Neutrophil (primary cell): ENCODE results near the gene SLC39A3.

Experiments
- H3K27ac ChIP-seq: fragments of 200-600 bp; sonication (generic); 2 replicates; pipeline ENCODE4 v1.5.1; 2016; ENCODE audit warnings: mild to moderate bottlenecking, moderate library complexity
- H3K27me3 ChIP-seq: fragments of 200-600 bp; sonication (generic); 2 replicates; pipeline ENCODE4 v1.6.0; 2016; ENCODE audit warnings: mild to moderate bottlenecking
- H3K36me3 ChIP-seq: fragments of 200-600 bp; sonication (generic); 2 replicates; pipeline ENCODE4 v1.5.1; 2017
- H3K4me1 ChIP-seq, 2 experiments: fragments of 200-600 bp in 1 of 2; sonication (generic) in 1 of 2; 1 replicate in 1 of 2; 2 replicates in 1 of 2; pipeline versions ENCODE4 v1.5.1 to v1.6.1; 2013 to 2016; ENCODE audit warnings: low read depth in 1 of 2, low read length in 1 of 2, mild to moderate bottlenecking in 1 of 2, moderate library complexity in 1 of 2; ENCODE audit not compliant: control insufficient read depth in 1 of 2, insufficient read depth in 1 of 2
- H3K4me3 ChIP-seq, 2 experiments: fragments of 200-600 bp in 1 of 2; sonication (generic) in 1 of 2; 1 replicate in 1 of 2; 2 replicates in 1 of 2; pipeline ENCODE4 v1.5.1; 2013 to 2016; ENCODE audit warnings: low read depth in 1 of 2, low read length in 1 of 2, mild to moderate bottlenecking in 1 of 2, moderate library complexity in 1 of 2
- H3K9me3 ChIP-seq: fragments of 200-600 bp; sonication (generic); 2 replicates; pipeline ENCODE4 v1.5.1; 2016
- TF ChIP-seq, protein P1 (sequence below): fragments of 200-600 bp; sonication (generic); IDR thresholded peaks from 2 replicates; pipeline ENCODE4 v1.5.1; 2016; ENCODE audit warnings: antibody characterized with exemption

SLC39A3 gene

GRCh38 chr19:2722541-2723344 is 17.1 kb downstream of the SLC39A3 start:
- Histone ChIP-seq H3K4me1 (peaks cover 0 to 4% of the 10 kb centered on the region in 2 experiments), H3K9me3 (no peaks in the 10 kb centered on the region), H3K36me3 (no peaks in the 10 kb centered on the region), H3K4me3 (no peak overlapping the region), H3K27me3 (peaks cover 95% of the 10 kb centered on the region), H3K27ac (no peak overlapping the region)
- TF ChIP-seq, protein P1, sequence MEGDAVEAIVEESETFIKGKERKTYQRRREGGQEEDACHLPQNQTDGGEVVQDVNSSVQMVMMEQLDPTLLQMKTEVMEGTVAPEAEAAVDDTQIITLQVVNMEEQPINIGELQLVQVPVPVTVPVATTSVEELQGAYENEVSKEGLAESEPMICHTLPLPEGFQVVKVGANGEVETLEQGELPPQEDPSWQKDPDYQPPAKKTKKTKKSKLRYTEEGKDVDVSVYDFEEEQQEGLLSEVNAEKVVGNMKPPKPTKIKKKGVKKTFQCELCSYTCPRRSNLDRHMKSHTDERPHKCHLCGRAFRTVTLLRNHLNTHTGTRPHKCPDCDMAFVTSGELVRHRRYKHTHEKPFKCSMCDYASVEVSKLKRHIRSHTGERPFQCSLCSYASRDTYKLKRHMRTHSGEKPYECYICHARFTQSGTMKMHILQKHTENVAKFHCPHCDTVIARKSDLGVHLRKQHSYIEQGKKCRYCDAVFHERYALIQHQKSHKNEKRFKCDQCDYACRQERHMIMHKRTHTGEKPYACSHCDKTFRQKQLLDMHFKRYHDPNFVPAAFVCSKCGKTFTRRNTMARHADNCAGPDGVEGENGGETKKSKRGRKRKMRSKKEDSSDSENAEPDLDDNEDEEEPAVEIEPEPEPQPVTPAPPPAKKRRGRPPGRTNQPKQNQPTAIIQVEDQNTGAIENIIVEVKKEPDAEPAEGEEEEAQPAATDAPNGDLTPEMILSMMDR = no peak

- Histone ChIP-seq H3K27ac (no peak overlapping the region), H3K36me3 (no peaks in the 10 kb centered on the region), H3K9me3 (no peaks in the 10 kb centered on the region), H3K27me3 (peaks cover 95% of the 10 kb centered on the region), H3K4me3 (no peak overlapping the region), H3K4me1 (peaks cover 0 to 4% of the 10 kb centered on the region in 2 experiments)
- TF ChIP-seq, protein P1 = no peak
Observed at GRCh38 chr19:2721570-2722540, 18.0 kb downstream of the SLC39A3 start.

DNA sequence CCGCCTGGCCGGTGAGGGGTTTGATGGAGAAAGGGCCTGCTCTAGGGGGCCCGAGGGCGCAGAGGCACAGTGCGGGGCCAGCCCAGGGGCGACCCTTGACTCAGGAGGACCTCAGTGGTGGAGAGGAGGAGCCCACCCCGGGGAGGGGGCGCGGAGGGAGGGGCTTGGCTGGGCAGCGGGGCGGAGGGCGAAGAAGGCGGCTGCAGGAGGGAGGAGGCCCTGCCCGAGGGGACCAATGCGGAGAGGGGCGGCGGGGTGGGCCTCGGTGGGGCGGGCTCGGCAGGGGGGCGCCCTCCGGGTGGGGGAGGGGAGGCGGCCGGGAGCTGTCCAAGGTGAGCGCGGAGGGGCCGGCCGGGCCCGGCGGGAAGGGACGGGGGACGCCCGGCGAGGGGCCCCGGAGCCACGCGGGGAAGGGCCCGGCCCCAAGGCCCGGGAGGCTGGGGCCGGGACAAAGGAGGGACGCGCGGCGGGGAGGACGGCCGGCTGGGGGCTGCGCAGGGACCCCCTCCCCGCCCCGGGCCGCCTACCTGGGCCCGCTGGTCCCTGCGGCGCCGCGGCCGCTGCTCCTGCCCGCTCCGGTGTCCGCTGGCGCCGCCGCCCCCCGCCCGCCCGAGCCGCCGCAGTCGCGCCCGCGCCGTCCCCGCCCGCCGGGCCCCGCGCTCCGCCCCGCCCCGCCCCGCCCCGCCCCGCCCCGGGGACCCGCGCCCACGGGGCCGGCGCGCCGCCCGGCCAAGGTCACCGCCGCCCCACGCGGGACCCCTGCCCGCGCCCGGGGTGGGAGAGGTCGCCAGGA is 18.8 kb downstream of the SLC39A3 start, which contains the start of gene DIRAS1:
TSS of gene DIRAS1 (minus strand) at position 596 of the 793 bp plus-strand sequence. CDS start 3,566 bp downstream, outside the sequence.
- no peak within 1 kb of the TSS for H3K4me3 ChIP-seq
- TF ChIP-seq, protein P1 = no peak
- H3K36me3 ChIP-seq = no peaks in the 10 kb centered on the region
- no peaks in the 10 kb centered on the region for H3K9me3 ChIP-seq
- H3K4me1 ChIP-seq = peaks cover 0 to 4% of the 10 kb centered on the region in 2 experiments
- H3K27ac ChIP-seq = no peak within 1 kb of the TSS
- H3K27me3 ChIP-seq = peaks cover 88% of the 10 kb centered on the region

DNA sequence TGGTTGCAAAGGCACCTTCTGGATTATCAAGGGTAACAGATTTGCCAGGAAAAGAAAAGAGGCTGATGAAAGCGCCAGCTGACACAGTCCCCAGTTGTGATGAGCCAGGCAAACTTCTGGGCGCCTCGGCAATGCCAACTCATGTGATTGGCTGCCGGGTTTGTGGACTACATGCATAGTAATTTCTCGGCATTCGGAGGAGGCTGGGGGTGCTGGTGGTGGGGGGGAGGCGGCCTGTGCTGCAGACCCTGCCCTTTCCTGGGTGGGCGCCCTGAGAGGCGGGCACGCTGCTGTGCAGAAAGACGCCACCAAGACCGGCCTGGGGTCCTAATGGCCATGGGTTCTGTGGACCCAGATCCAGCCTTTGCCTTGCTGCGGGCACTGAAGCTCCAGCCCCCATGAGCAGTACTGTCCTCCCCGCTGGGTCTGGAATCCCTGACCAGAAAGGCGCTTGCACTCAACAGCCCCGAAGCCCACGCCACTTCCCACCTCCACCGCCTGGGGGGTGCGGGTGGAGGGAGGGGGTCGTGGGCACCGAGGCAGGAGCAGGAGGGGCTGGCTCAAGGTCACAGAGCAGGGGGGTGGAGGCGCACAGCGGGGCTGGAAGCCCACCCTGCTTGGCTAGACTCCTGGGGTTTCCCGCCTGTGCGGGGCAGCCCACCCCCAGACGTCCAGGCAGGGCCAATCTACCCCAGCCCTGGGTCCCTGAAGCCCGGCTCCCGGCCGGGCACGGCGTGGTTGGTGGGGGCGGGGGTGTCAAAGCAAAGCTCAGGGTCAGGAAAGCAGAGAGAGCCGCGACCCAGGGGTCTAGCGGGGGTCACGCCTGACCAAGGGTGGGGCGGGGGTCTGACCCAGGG is 19.7 kb downstream of the SLC39A3 start:
- Histone ChIP-seq H3K9me3 (no peaks in the 10 kb centered on the region), H3K4me1 (peaks cover 0 to 4% of the 10 kb centered on the region in 2 experiments), H3K27me3 (peaks cover 80% of the 10 kb centered on the region), H3K27ac (no peak overlapping the region), H3K36me3 (no peaks in the 10 kb centered on the region), H3K4me3 (no peak overlapping the region)
- TF ChIP-seq, protein P1 = no peak
